ENCODE data around the gene LAMA5. TPM values are rescaled to one million over a fixed set of nuclear protein-coding genes. Genes with fewer than 3 reads are reported as not detected.

The LAMA5 gene
- 12.8 and 22.2 TPM in 2 replicates for total RNA-seq (2014; rRNA removed; shearing (Covaris generic); ENCODE audit: low replicate concordance)

GRCh38 chr20:62367136-62367632 is at the start of gene LAMA5:
Gene LAMA5 (minus strand): TSS chr20:62367312. CDS start chr20:62367245, 67 bp downstream.
- peak; percentile 61 for DNase-seq
- H3K4me3 ChIP-seq = peak within 1 kb of the TSS; percentile 91

GRCh38 chr20:62415354-62416111 is 48.4 kb upstream of the LAMA5 start:
- no peaks in the 10 kb centered on the region for H3K27me3 ChIP-seq
- H3K9me3 ChIP-seq = no peaks in the 10 kb centered on the region
- no peaks in the 10 kb centered on the region for H3K36me3 ChIP-seq
- H3K4me3 ChIP-seq = no peak overlapping the region
- DNase-seq = no peak

More at GRCh38 chr20:62367136-62367632, at the start of gene LAMA5:
- Histone ChIP-seq H3K9me3 (no peaks in the 10 kb centered on the region), H3K27me3 (no peaks in the 10 kb centered on the region), H3K36me3 (peaks cover 13% of the 10 kb centered on the region)

- Histone ChIP-seq H3K27me3 (no peaks in the 10 kb centered on the region), H3K36me3 (no peaks in the 10 kb centered on the region), H3K9me3 (no peaks in the 10 kb centered on the region), H3K4me3 (no peak overlapping the region)
- DNase-seq = no peak
These were observed 46.9 kb upstream of the LAMA5 start for GRCh38 chr20:62413896-62414481.

GRCh38 chr20:62413025-62413570 is 46.0 kb upstream of the LAMA5 start:
- no peak overlapping the region for H3K4me3 ChIP-seq
- H3K9me3 ChIP-seq = no peaks in the 10 kb centered on the region
- no peaks in the 10 kb centered on the region for H3K36me3 ChIP-seq
- no peak for DNase-seq
- H3K27me3 ChIP-seq = no peaks in the 10 kb centered on the region

GRCh38 chr20:62412194-62413024 is 45.3 kb upstream of the LAMA5 start:
- Histone ChIP-seq H3K36me3 (no peaks in the 10 kb centered on the region), H3K4me3 (no peak overlapping the region), H3K9me3 (no peaks in the 10 kb centered on the region), H3K27me3 (no peaks in the 10 kb centered on the region)
- DNase-seq = no peak

- DNase-seq = no peak
- no peaks in the 10 kb centered on the region for H3K9me3 ChIP-seq
- no peak overlapping the region for H3K4me3 ChIP-seq
- no peaks in the 10 kb centered on the region for H3K36me3 ChIP-seq
- no peaks in the 10 kb centered on the region for H3K27me3 ChIP-seq
These were observed 44.5 kb upstream of the LAMA5 start for GRCh38 chr20:62411479-62412193.

- H3K9me3 ChIP-seq = no peaks in the 10 kb centered on the region
- no peak overlapping the region for H3K4me3 ChIP-seq
- no peaks in the 10 kb centered on the region for H3K27me3 ChIP-seq
- H3K36me3 ChIP-seq = no peaks in the 10 kb centered on the region
- no peak for DNase-seq
These were observed 43.8 kb upstream of the LAMA5 start for GRCh38 chr20:62410746-62411478.

- Histone ChIP-seq H3K9me3 (no peaks in the 10 kb centered on the region), H3K36me3 (no peaks in the 10 kb centered on the region; the same call in 1 of the 2 replicates), H3K27me3 (no peaks in the 10 kb centered on the region), H3K4me3 (no peak overlapping the region)
- DNase-seq = peak; percentile 42
These were observed 43.0 kb upstream of the LAMA5 start for GRCh38 chr20:62409931-62410745.

GRCh38 chr20:62409086-62409853 is 42.2 kb upstream of the LAMA5 start:
- no peaks in the 10 kb centered on the region for H3K27me3 ChIP-seq
- H3K9me3 ChIP-seq = no peaks in the 10 kb centered on the region
- no peak overlapping the region for H3K4me3 ChIP-seq
- no peak for DNase-seq
- peaks cover 2% of the 10 kb centered on the region; the same call in 1 of the 2 replicates for H3K36me3 ChIP-seq

- no peaks in the 10 kb centered on the region for H3K9me3 ChIP-seq
- H3K4me3 ChIP-seq = no peak overlapping the region
- no peak for DNase-seq
- H3K27me3 ChIP-seq = no peaks in the 10 kb centered on the region
- peaks cover 3% of the 10 kb centered on the region for H3K36me3 ChIP-seq
These were observed 41.5 kb upstream of the LAMA5 start for GRCh38 chr20:62408640-62409039.

GRCh38 chr20:62408055-62408454 is 40.9 kb upstream of the LAMA5 start:
- no peaks in the 10 kb centered on the region for H3K27me3 ChIP-seq
- no peak overlapping the region for H3K4me3 ChIP-seq
- peaks cover 3% of the 10 kb centered on the region for H3K36me3 ChIP-seq
- H3K9me3 ChIP-seq = no peaks in the 10 kb centered on the region
- DNase-seq = no peak

GRCh38 chr20:62407221-62407992 is 40.3 kb upstream of the LAMA5 start, which contains the start of gene CABLES2:
Gene CABLES2 (minus strand): TSS chr20:62407285. CDS start chr20:62407276, 9 bp downstream.
- DNase-seq = peak; percentile 97
- Histone ChIP-seq H3K9me3 (no peaks in the 10 kb centered on the region), H3K36me3 (peaks cover 6% of the 10 kb centered on the region), H3K4me3 (peak within 1 kb of the TSS; percentile 68), H3K27me3 (no peaks in the 10 kb centered on the region)

GRCh38 chr20:62406635-62407176 is 39.6 kb upstream of the LAMA5 start:
- no peak for DNase-seq
- Histone ChIP-seq H3K27me3 (no peaks in the 10 kb centered on the region), H3K9me3 (no peaks in the 10 kb centered on the region)

More at GRCh38 chr20:62406635-62407176, 39.6 kb upstream of the LAMA5 start:
- Histone ChIP-seq H3K4me3 (peak overlapping the region; percentile 68), H3K36me3 (peaks cover 9% of the 10 kb centered on the region)
